GM12878 (cell line): ENCODE data around the gene NECAB3. TPM values are rescaled to one million over a fixed set of nuclear protein-coding genes. Genes with fewer than 3 reads are reported as not detected.

Source experiments
- ATAC-seq: fragments of 200-7000 bp; cut with Tn5 transposase; 3 replicates; pipeline ENCODE4 v1.9.1; 2020; ENCODE audit warnings: mild to moderate bottlenecking, moderate library complexity
- BruUV-seq: library from RNA; stranded (reverse); fragments of 400-500 nt; replicated peaks from 2 replicates; lab custom pipeline; 2021; lab: Mats Ljungman, UMichigan
- CTCF ChIA-PET: fragments of 300-600 bp; sonication (Branson Sonifier 250); formaldehyde crosslinking; extraction: SDS; loops from one replicate; lab custom pipeline; 2021; ENCODE audit warnings: inconsistent platforms; lab: Yijun Ruan, JAX
- POLR2A ChIA-PET: fragments of 350-600 bp; formaldehyde crosslinking; extraction: SDS; loops from one replicate; lab custom pipeline; 2021; ENCODE audit warnings: inconsistent platforms; lab: Charles Lee
- RAD21 ChIA-PET: fragments of 300-600 bp; sonication (Branson Sonifier 250); formaldehyde crosslinking; loops from one replicate; lab custom pipeline; 2023; ENCODE audit warnings: antibody characterized with exemption; ENCODE audit not compliant: unreplicated experiment; lab: Charles Lee
- SMC1A ChIA-PET: fragments of 300-600 bp; sonication (Branson Sonifier 250); formaldehyde crosslinking; loops from one replicate; lab custom pipeline; 2023; ENCODE audit not compliant: unreplicated experiment, uncharacterized antibody; lab: Charles Lee
- DNase-seq: peaks from one replicate; pipeline ENCODE4 v3.0.0-alpha.2; 2011; ENCODE audit warnings: low read depth, low spot score
- FAIRE-seq: peaks from 3 replicates; lab custom pipeline; 2011; peaks lifted over from hg19 to GRCh38; lab: Jason Lieb, UNC
- H2AFZ ChIP-seq: 2 replicates; pipeline ENCODE4 v1.6.0; 2011; ENCODE audit warnings: low read depth, low read length, control low read depth; ENCODE audit not compliant: control insufficient read depth
- H3K27ac ChIP-seq: 2 replicates; pipeline ENCODE4 v1.5.1; 2011; ENCODE audit warnings: control low read depth; ENCODE audit not compliant: control insufficient read depth, insufficient read depth
- H3K27me3 ChIP-seq, 2 experiments: replicated peaks in 1 of 2; 2 replicates each; pipeline versions ENCODE4 v1.6.0 to v1.6.1; 2011; ENCODE audit warnings: low read length in 1 of 2; ENCODE audit not compliant: control insufficient read depth in 2 of 2, insufficient read depth in 2 of 2
- H3K36me3 ChIP-seq, 2 experiments: 2 replicates each; pipeline ENCODE4 v1.5.1; 2011; ENCODE audit warnings: low read length in 1 of 2; ENCODE audit not compliant: control insufficient read depth in 2 of 2, insufficient read depth in 2 of 2
- H3K4me1 ChIP-seq: 2 replicates; pipeline ENCODE4 v1.6.1; 2011; ENCODE audit warnings: mild to moderate bottlenecking, low read length, moderate library complexity, mixed read lengths; ENCODE audit not compliant: control insufficient read depth, insufficient read depth
- H3K4me2 ChIP-seq: 2 replicates; pipeline ENCODE4 v1.6.0; 2011; ENCODE audit warnings: control low read depth; ENCODE audit not compliant: control insufficient read depth, insufficient read depth
- H3K4me3 ChIP-seq: fragments of 200-600 bp; sonication (generic); 2 replicates; pipeline ENCODE4 v1.5.1; 2016
- H3K79me2 ChIP-seq: 2 replicates; pipeline ENCODE4 v1.6.0; 2011; ENCODE audit warnings: low read length; ENCODE audit not compliant: control insufficient read depth, insufficient read depth
- H3K9ac ChIP-seq: 2 replicates; pipeline ENCODE4 v1.8.0; 2011; ENCODE audit warnings: low read length, control low read depth, mixed read lengths; ENCODE audit not compliant: control insufficient read depth, insufficient read depth
- H3K9me3 ChIP-seq: replicated peaks from 3 replicates; pipeline ENCODE4 v1.5.1; 2011; ENCODE audit warnings: mild to moderate bottlenecking, low read length; ENCODE audit not compliant: control insufficient read depth, insufficient read depth
- H4K20me1 ChIP-seq: 2 replicates; pipeline ENCODE4 v1.6.0; 2011; ENCODE audit not compliant: control insufficient read depth, insufficient read depth
- ATF7 ChIP-seq: fragments of 450-650 bp; IDR thresholded peaks from 2 replicates; pipeline ENCODE4 v1.6.1; 2016; ENCODE audit warnings: low read depth, mild to moderate bottlenecking
- CEBPB ChIP-seq, 2 experiments: fragments of 150-350 bp in 1 of 2; IDR thresholded peaks; 2 replicates each; pipeline ENCODE4 v1.6.1; 2012 to 2014; ENCODE audit warnings: low read depth in 2 of 2, low read length in 2 of 2, borderline replicate concordance in 1 of 2, inconsistent platforms in 1 of 2
- CREM ChIP-seq: IDR thresholded peaks from 2 replicates; pipeline ENCODE4 v1.6.1; 2014; ENCODE audit warnings: antibody characterized with exemption, low read depth
- GABPA ChIP-seq: IDR thresholded peaks from 2 replicates; pipeline ENCODE4 v1.6.1; 2014; ENCODE audit warnings: antibody characterized with exemption, low read depth, mild to moderate bottlenecking, inconsistent platforms
- MYB ChIP-seq: fragments of 150-350 bp; IDR thresholded peaks from 2 replicates; pipeline ENCODE4 v1.6.1; 2014; ENCODE audit warnings: mild to moderate bottlenecking, low read depth, low read length, borderline replicate concordance
- SIX5 ChIP-seq: IDR thresholded peaks from 2 replicates; pipeline ENCODE4 v1.6.1; 2011; ENCODE audit warnings: mild to moderate bottlenecking, low read depth, low read length, moderate library complexity; ENCODE audit not compliant: severe bottlenecking
- WGBS: methylation state at CpG from one replicate; pipeline ENCODE4 v1.1.6; 2016; ENCODE audit warnings: low lambda C conversion rate; ENCODE audit not compliant: insufficient replicate concordance, insufficient coverage; ENCODE audit errors: missing lambda C conversion rate; 5-methylcytosine and 5-hydroxymethylcytosine counted together
- in situ Hi-C: fragments of 300-500 bp; cut with MboI; formaldehyde crosslinking; loops from 9 replicates; pipeline ENCODE4 v1.14.3; 2018; ENCODE audit warnings: mixed read lengths
- intact Hi-C: fragments of 100-400 bp; cut with micrococcal nuclease; formaldehyde crosslinking; loops from one replicate; pipeline ENCODE4 v1.14.2; 2022; ENCODE audit not compliant: unreplicated experiment
- polyA plus RNA-seq, 11 experiments: library from polyadenylated mRNA; depleted of rRNA in 4 of 11; unstranded in 6 of 11; stranded (reverse) in 5 of 11; fragments of >200 nt; fragmentation: Nextera tagmentation in 4 of 11; fragmentation: Illumina TruSeq in 1 of 11; extraction: Ambion mirVana in 4 of 11; extraction: Trizol in 1 of 11; gene quantifications; 1 replicate in 1 of 11; 2 replicates in 10 of 11; pipeline versions ENCODE4 v1.2.1 to v1.2.3, GENCODE V29; 2011 to 2016; ENCODE audit warnings: inconsistent platforms in 2 of 11, missing spikeins in 2 of 11, low read depth in 1 of 11
- total RNA-seq, 4 experiments: library from RNA; depleted of rRNA in 3 of 4; stranded (reverse); fragments of >200 nt in 3 of 4; fragmentation: Illumina TruSeq in 1 of 4; extraction: Trizol in 1 of 4; gene quantifications; 2 replicates each; pipeline versions ENCODE4 v1.2.1 to v1.2.3, GENCODE V29; 2013 to 2021
- TF ChIP-seq, protein P1 (sequence below): IDR thresholded peaks from 2 replicates; pipeline ENCODE4 v1.6.1; 2012; ENCODE audit warnings: low read depth, low read length, improper control_type of control experiment
- TF ChIP-seq, protein P2 (sequence below): IDR thresholded peaks from 2 replicates; pipeline ENCODE4 v1.6.1; 2012; ENCODE audit warnings: improper control_type of control experiment, low read depth, low read length; ENCODE audit not compliant: insufficient replicate concordance
- TF ChIP-seq, protein P3 (sequence below): IDR thresholded peaks from 2 replicates; pipeline ENCODE4 v1.6.1; 2012; ENCODE audit warnings: low read depth, low read length, improper control_type of control experiment

The NECAB3 gene
- total and polyA plus RNA-seq, 10 of the 15 experiments (the other 5 are each of a cell fraction or from before 2014, with no cell fraction given): 0.21 to 17.0 (median 7.2) TPM

DNA sequence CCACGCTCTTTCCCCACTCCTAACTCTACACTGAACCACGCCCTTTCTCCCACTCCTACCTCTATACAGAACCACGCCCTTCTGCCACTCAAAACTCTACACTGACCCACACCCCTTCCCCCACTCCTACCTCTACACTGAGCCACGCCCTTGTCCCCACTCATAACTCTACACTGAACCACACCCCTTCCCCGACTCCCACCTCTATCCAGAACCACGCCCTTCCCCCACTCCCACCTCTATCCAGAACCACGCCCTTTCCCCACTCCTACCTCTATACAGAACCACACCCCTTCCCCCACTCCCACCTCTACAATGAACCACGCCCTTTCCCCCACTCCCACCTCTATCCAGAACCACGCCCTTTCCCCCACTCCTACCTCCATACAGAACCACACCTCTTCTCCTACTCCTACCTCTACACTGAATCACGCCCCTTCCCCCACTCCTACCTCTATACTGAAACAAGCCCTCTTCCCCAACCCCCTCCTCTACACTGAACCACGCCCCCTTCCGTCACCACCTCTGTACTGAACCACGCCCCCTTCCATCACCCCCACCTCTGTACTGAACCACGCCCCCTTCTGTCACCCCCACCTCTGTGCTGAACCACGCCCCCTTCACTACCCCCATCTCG is 35.8 kb upstream of the NECAB3 start (continued):
- TF ChIP-seq, protein P1, sequence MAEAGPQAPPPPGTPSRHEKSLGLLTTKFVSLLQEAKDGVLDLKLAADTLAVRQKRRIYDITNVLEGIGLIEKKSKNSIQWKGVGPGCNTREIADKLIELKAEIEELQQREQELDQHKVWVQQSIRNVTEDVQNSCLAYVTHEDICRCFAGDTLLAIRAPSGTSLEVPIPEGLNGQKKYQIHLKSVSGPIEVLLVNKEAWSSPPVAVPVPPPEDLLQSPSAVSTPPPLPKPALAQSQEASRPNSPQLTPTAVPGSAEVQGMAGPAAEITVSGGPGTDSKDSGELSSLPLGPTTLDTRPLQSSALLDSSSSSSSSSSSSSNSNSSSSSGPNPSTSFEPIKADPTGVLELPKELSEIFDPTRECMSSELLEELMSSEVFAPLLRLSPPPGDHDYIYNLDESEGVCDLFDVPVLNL: no peak
- TF ChIP-seq, all 136 proteins: peak for 0

DNA sequence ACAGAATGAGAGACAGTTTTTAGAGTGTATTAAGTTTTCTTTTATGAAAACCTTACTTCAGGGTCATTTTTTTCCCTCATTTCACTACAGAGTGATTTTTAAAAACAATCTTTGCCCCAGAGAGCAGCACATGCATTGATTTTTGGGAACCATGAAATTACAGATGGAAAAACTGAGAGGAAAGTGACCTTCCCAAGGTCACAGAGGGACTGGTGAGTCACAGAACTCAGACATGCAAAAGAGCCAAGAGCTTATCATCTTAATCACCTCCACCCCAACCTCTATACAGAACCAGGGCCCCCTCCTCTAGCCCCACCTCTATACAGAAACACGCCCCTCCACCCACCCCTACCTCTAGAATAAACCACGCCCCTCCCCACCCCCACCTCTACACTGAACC is 35.2 kb upstream of the NECAB3 start:
- RAD21 ChIA-PET: no interaction called here
- CTCF ChIA-PET: no interaction called here

More for the DNA sequence above, 35.2 kb upstream of the NECAB3 start:
- H3K9me3 ChIP-seq: no peaks in the 10 kb centered on the region
- WGBS: 80% methylated on average over 1 of the region's 2 CpGs
- BruUV-seq: no TSS peak
- no peaks in the 10 kb centered on the region for H3K79me2 ChIP-seq
- 0 out of 4 replicates have a peak, but pooled peaks cover 0 to 2% of the 10 kb centered on the region in 2 experiments for H3K36me3 ChIP-seq
- SMC1A ChIA-PET: no interaction called here
- no peak overlapping the region for H3K4me2 ChIP-seq
- no peak overlapping the region for H3K4me3 ChIP-seq
- H4K20me1 ChIP-seq: no peaks in the 10 kb centered on the region
- intact Hi-C loops: no loop called here
- no peak for ATAC-seq
- FAIRE-seq: no peak
- TF ChIP-seq MYB (no peak), CEBPB (IDR thresholded peaks at IDR 0.05; ENCODE audit: borderline replicate concordance in 1 of 2, low read depth in 2 of 2, low read length in 2 of 2) (no peak), GABPA (no peak), CREM (no peak), SIX5 (no peak), ATF7 (no peak)
- TF ChIP-seq, protein P2, sequence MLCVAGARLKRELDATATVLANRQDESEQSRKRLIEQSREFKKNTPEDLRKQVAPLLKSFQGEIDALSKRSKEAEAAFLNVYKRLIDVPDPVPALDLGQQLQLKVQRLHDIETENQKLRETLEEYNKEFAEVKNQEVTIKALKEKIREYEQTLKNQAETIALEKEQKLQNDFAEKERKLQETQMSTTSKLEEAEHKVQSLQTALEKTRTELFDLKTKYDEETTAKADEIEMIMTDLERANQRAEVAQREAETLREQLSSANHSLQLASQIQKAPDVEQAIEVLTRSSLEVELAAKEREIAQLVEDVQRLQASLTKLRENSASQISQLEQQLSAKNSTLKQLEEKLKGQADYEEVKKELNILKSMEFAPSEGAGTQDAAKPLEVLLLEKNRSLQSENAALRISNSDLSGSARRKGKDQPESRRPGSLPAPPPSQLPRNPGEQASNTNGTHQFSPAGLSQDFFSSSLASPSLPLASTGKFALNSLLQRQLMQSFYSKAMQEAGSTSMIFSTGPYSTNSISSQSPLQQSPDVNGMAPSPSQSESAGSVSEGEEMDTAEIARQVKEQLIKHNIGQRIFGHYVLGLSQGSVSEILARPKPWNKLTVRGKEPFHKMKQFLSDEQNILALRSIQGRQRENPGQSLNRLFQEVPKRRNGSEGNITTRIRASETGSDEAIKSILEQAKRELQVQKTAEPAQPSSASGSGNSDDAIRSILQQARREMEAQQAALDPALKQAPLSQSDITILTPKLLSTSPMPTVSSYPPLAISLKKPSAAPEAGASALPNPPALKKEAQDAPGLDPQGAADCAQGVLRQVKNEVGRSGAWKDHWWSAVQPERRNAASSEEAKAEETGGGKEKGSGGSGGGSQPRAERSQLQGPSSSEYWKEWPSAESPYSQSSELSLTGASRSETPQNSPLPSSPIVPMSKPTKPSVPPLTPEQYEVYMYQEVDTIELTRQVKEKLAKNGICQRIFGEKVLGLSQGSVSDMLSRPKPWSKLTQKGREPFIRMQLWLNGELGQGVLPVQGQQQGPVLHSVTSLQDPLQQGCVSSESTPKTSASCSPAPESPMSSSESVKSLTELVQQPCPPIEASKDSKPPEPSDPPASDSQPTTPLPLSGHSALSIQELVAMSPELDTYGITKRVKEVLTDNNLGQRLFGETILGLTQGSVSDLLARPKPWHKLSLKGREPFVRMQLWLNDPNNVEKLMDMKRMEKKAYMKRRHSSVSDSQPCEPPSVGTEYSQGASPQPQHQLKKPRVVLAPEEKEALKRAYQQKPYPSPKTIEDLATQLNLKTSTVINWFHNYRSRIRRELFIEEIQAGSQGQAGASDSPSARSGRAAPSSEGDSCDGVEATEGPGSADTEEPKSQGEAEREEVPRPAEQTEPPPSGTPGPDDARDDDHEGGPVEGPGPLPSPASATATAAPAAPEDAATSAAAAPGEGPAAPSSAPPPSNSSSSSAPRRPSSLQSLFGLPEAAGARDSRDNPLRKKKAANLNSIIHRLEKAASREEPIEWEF: no peak
- TF ChIP-seq, protein P3, sequence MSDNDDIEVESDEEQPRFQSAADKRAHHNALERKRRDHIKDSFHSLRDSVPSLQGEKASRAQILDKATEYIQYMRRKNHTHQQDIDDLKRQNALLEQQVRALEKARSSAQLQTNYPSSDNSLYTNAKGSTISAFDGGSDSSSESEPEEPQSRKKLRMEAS: no peak
- TF ChIP-seq, all 136 proteins: peak for 0
- H3K9ac ChIP-seq: no peak overlapping the region
- no peak overlapping the region for H2AFZ ChIP-seq
- no peak overlapping the region for H3K27ac ChIP-seq
- in situ Hi-C loops: no loop called here
- no peaks in the 10 kb centered on the region for H3K27me3 ChIP-seq
- H3K4me1 ChIP-seq: no peaks in the 10 kb centered on the region
- DNase-seq: no peak
- POLR2A ChIA-PET: no interaction called here
